Measurements from ENCODE around the gene CFAP299. TPM values are rescaled to one million over a fixed set of nuclear protein-coding genes. Genes with fewer than 3 reads are reported as not detected.

CFAP299 gene
- total and polyA plus RNA-seq, 9 of the 15 experiments (the other 6 are each of a cell fraction or from before 2014, with no cell fraction given): 0.09 to 3.0 (median 0.76) TPM

- TF ChIP-seq HEY1 (CRISPR knock-in tag; IDR thresholded peaks at IDR 0.05; ENCODE audit: borderline replicate concordance) (no peak), CBFA2T3 (IDR thresholded peaks at IDR 0.05) (0 out of 2 replicates have a peak, but pooled peaks have one; percentile 13), AFF1 (IDR thresholded peaks at IDR 0.05; ENCODE audit: low read depth in 1 of 2, partially characterized antibody in 2 of 2) (no peak), TGIF2 (CRISPR knock-in tag; IDR thresholded peaks at IDR 0.05) (no peak), BHLHE40 (IDR thresholded peaks at IDR 0.05; ENCODE audit: low read length) (no peak), ZNF318 (IDR thresholded peaks at IDR 0.05; ENCODE audit: borderline replicate concordance in 1 of 2, low read depth in 1 of 2) (0 out of 4 replicates have a peak, but pooled peaks of 1 of the 2 experiments have one; percentile 43), E2F3 (CRISPR knock-in tag; IDR thresholded peaks at IDR 0.05) (no peak), KLF16 (IDR thresholded peaks at IDR 0.05) (no peak)
- TF ChIP-seq, protein P1, sequence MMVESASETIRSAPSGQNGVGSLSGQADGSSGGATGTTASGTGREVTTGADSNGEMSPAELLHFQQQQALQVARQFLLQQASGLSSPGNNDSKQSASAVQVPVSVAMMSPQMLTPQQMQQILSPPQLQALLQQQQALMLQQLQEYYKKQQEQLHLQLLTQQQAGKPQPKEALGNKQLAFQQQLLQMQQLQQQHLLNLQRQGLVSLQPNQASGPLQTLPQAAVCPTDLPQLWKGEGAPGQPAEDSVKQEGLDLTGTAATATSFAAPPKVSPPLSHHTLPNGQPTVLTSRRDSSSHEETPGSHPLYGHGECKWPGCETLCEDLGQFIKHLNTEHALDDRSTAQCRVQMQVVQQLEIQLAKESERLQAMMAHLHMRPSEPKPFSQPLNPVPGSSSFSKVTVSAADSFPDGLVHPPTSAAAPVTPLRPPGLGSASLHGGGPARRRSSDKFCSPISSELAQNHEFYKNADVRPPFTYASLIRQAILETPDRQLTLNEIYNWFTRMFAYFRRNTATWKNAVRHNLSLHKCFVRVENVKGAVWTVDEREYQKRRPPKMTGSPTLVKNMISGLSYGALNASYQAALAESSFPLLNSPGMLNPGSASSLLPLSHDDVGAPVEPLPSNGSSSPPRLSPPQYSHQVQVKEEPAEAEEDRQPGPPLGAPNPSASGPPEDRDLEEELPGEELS (CRISPR knock-in tag; IDR thresholded peaks at IDR 0.05; ENCODE audit: borderline replicate concordance): no peak
- TF ChIP-seq, protein P2, sequence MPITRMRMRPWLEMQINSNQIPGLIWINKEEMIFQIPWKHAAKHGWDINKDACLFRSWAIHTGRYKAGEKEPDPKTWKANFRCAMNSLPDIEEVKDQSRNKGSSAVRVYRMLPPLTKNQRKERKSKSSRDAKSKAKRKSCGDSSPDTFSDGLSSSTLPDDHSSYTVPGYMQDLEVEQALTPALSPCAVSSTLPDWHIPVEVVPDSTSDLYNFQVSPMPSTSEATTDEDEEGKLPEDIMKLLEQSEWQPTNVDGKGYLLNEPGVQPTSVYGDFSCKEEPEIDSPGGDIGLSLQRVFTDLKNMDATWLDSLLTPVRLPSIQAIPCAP (CRISPR knock-in tag; IDR thresholded peaks at IDR 0.05; ENCODE audit: borderline replicate concordance): no peak
- TF ChIP-seq, protein P3, sequence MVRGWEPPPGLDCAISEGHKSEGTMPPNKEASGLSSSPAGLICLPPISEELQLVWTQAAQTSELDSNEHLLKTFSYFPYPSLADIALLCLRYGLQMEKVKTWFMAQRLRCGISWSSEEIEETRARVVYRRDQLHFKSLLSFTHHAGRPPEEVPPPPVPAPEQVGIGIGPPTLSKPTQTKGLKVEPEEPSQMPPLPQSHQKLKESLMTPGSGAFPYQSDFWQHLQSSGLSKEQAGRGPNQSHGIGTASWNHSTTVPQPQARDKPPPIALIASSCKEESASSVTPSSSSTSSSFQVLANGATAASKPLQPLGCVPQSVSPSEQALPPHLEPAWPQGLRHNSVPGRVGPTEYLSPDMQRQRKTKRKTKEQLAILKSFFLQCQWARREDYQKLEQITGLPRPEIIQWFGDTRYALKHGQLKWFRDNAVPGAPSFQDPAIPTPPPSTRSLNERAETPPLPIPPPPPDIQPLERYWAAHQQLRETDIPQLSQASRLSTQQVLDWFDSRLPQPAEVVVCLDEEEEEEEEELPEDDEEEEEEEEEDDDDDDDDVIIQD (CRISPR knock-in tag; IDR thresholded peaks at IDR 0.05): no peak
These were observed 88.7 kb downstream of the CFAP299 start (continued) for GRCh38 chr4:80424225-80424581.

All from K562 (cell line).